Measurements from ENCODE around the gene TUBB4A. TPM values are rescaled to one million over a fixed set of nuclear protein-coding genes. Genes with fewer than 3 reads are reported as not detected.
"Not testable (repeated sequence)": the region's sequence is repeated elsewhere in the genome, so short reads cannot be mapped to it uniquely, and the experiment has no call there.

The TUBB4A gene
- not detected in 2 replicates for total RNA-seq (2021)
- Bru-seq, nascent RNA: not detected
- BruChase-seq, experiment 1, labeled RNA remaining after a 2-hour chase: percentile 7 among the genes with signal in this experiment
- percentile 8 among the genes with signal in this experiment for BruChase-seq, experiment 2, labeled RNA remaining after a 6-hour chase
- long read RNA-seq: 0 reads

- POLR2A ChIA-PET (ENCODE audit: unreplicated experiment): no interaction called here
- H3K79me2 ChIP-seq (ENCODE audit: low read depth): no peaks in the 10 kb centered on the region
- H3K4me2 ChIP-seq: no peak within 1 kb of the TSS
Observed at GRCh38 chr19:6501740-6502648, at the start of gene TUBB4A. TSS of gene TUBB4A (minus strand) at chr19:6502309. CDS start at chr19:6502212, 97 bp downstream.

GRCh38 chr19:6551091-6551490 lies 49.0 kb upstream of the TUBB4A start:
- TF ChIP-seq CTCF (conservative IDR thresholded peaks at IDR 0.05) (no peak), EZH2 (IDR thresholded peaks at IDR 0.05; ENCODE audit: low read depth) (no peak)
- Histone ChIP-seq H3K4me2 (peak overlapping the region; percentile 33), H3F3A (ENCODE audit: insufficient read depth, low read depth) (peaks cover 5% of the 10 kb centered on the region; the same call in 1 of the 2 replicates), H3K79me2 (ENCODE audit: low read depth) (no peaks in the 10 kb centered on the region), H3K27me3 (ENCODE audit: insufficient read depth, low read depth) (no peaks in the 10 kb centered on the region), H4K20me1 (ENCODE audit: insufficient read depth) (no peaks in the 10 kb centered on the region), H3K9me2 (ENCODE audit: insufficient read depth) (no peaks in the 10 kb centered on the region), H2AFZ (no peak overlapping the region), H3K9me3 (ENCODE audit: insufficient read depth, low read depth) (no peaks in the 10 kb centered on the region), H3K36me3 (ENCODE audit: low read depth) (no peaks in the 10 kb centered on the region), H3K4me3 (no peak overlapping the region), H3K4me1 (replicated peaks; ENCODE audit: insufficient read depth) (peaks cover 13% of the 10 kb centered on the region), H3K27ac (no peak overlapping the region)
- POLR2A ChIA-PET (ENCODE audit: unreplicated experiment): interaction anchor here (0.6 kb wide), 1 partner anchor 20 kb away, joined by 3 read pairs; the partner anchor contains the start of gene TNFSF9
- DNase-seq: no peak
- intact Hi-C loops (cut with micrococcal nuclease; ENCODE audit: unreplicated experiment): no loop called here
- CTCF ChIA-PET: no interaction called here
- BruUV-seq (replicated peaks): no TSS peak

More at GRCh38 chr19:6501740-6502648, at the start of gene TUBB4A:
- no peak within 1 kb of the TSS for H3K4me3 ChIP-seq
- TF ChIP-seq CTCF (conservative IDR thresholded peaks at IDR 0.05) (no peak), EZH2 (IDR thresholded peaks at IDR 0.05; ENCODE audit: low read depth) (no peak)
- no peak for DNase-seq
- CTCF ChIA-PET: no interaction called here
- no peaks in the 10 kb centered on the region for H3K4me1 ChIP-seq (replicated peaks; ENCODE audit: insufficient read depth)
- no peaks in the 10 kb centered on the region for H3K36me3 ChIP-seq (ENCODE audit: low read depth)
- no peaks in the 10 kb centered on the region for H4K20me1 ChIP-seq (ENCODE audit: insufficient read depth)
- no peaks in the 10 kb centered on the region for H3F3A ChIP-seq (ENCODE audit: insufficient read depth, low read depth)
- H3K9me2 ChIP-seq (ENCODE audit: insufficient read depth): no peaks in the 10 kb centered on the region
- no peak within 1 kb of the TSS for H3K27ac ChIP-seq
- BruUV-seq (replicated peaks): no TSS peak
- no peaks in the 10 kb centered on the region for H3K27me3 ChIP-seq (ENCODE audit: insufficient read depth, low read depth)
- H3K9me3 ChIP-seq (ENCODE audit: insufficient read depth, low read depth): no peaks in the 10 kb centered on the region
- H2AFZ ChIP-seq: no peak within 1 kb of the TSS
- intact Hi-C loops (cut with micrococcal nuclease; ENCODE audit: unreplicated experiment): no loop called here

GRCh38 chr19:6550679-6551078 lies 48.6 kb upstream of the TUBB4A start:
- H3K27me3 ChIP-seq (ENCODE audit: insufficient read depth, low read depth); H3K4me3 ChIP-seq; H3K36me3 ChIP-seq (ENCODE audit: low read depth); BruUV-seq (replicated peaks); H3K79me2 ChIP-seq (ENCODE audit: low read depth); H4K20me1 ChIP-seq (ENCODE audit: insufficient read depth); POLR2A ChIA-PET (ENCODE audit: unreplicated experiment); H3F3A ChIP-seq (ENCODE audit: insufficient read depth, low read depth); H3K27ac ChIP-seq; H2AFZ ChIP-seq; H3K9me2 ChIP-seq (ENCODE audit: insufficient read depth); intact Hi-C loops (cut with micrococcal nuclease; ENCODE audit: unreplicated experiment); H3K9me3 ChIP-seq (ENCODE audit: insufficient read depth, low read depth): not testable (repeated sequence)
- peak in 1 of 2 experiments; percentile 75 for DNase-seq
- Histone ChIP-seq H3K4me2 (peak overlapping the region; percentile 33), H3K4me1 (replicated peaks; ENCODE audit: insufficient read depth) (peaks cover 13% of the 10 kb centered on the region)
- CTCF ChIA-PET: interaction anchor here (0.5 kb wide), 1 partner anchor 203 kb away, joined by 7 read pairs; no protein-coding TSS in a partner anchor
